Dendritic cell treated with granulocyte-macrophage colony-stimulating factor and Interleukin-4, amounts not matched to agents 40 ng/mL and 50 ng/mL, for 4 days (primary cell): ENCODE data around the gene GFAP.

ENCODE experiments used
- H3K27ac Mint-ChIP-seq: one replicate; pipeline ENCODE4 v1.8.0; 2022; ENCODE audit warnings: mild to moderate bottlenecking, mixed read lengths
- H3K27me3 Mint-ChIP-seq: one replicate; pipeline ENCODE4 v1.8.0; 2022; ENCODE audit warnings: mild to moderate bottlenecking, mixed read lengths
- H3K36me3 Mint-ChIP-seq: one replicate; pipeline ENCODE4 v1.8.0; 2022; ENCODE audit warnings: low read depth, mixed read lengths
- H3K4me1 Mint-ChIP-seq: one replicate; pipeline ENCODE4 v1.8.0; 2022; ENCODE audit warnings: low read depth, mixed read lengths
- H3K4me3 Mint-ChIP-seq: one replicate; pipeline ENCODE4 v1.8.0; 2022; ENCODE audit warnings: mild to moderate bottlenecking, moderate library complexity, mixed read lengths
- H3K9me3 Mint-ChIP-seq: one replicate; pipeline ENCODE4 v1.8.0; 2022; ENCODE audit warnings: mixed read lengths
- intact Hi-C: fragments of 100-400 bp; cut with micrococcal nuclease; formaldehyde crosslinking; loops from one replicate; pipeline ENCODE4 v1.15.0; 2022

GFAP gene

GRCh38 chr17:44905006-44906000 lies 10.0 kb downstream of the GFAP start:
- peak overlapping the region; percentile 14 for H3K27ac Mint-ChIP-seq
- intact Hi-C loops: no loop called here

DNA sequence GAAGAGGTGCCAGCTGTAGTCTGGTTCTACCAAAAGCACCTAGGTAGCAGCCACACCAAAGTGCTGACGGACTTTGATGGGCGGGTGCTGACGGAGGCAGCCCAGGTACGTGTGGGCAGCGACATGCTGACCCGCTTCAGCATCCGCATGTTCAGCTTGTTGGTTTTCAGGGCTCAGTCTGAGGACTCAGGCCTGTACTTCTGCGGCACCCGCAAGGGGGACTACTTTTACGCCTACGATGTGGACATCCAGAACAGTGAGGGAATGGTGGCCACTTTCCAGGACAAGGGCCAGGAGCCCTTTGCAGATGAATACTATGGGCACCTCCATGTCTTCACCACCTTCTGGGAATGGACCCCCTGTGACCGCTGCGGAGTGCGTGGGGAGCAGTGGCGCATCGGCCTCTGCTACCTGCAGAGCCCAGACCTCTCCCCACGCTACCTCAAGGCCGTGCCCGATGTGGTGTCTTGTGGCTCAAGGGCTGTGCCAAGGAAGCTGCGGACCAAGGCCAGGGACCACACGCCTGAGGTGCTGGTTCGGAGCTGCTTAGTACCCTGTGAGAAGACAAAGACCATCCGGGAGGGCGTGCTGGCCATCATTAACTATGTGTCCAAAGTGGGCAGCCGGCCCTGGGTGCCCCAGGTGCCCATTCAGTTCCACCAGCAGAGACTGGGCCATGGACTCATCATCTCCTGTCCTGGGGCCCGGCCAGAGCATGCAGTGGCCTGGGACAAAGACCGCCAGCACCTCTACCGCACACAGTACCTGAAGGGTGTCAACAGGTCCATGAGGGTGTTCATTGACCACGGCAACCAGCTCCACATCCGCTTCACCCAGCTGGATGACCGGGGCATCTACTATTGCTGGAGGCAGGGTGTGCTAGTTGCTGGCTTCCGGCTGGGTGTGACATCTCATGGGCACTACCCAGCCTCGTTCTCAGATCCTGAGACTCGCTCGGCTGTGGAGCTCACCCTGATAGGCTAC lies 11.0 kb downstream of the GFAP start:
- no peaks in the 10 kb centered on the region for H3K27me3 Mint-ChIP-seq
- peaks cover 6% of the 10 kb centered on the region for H3K36me3 Mint-ChIP-seq
- peaks cover 55% of the 10 kb centered on the region for H3K4me1 Mint-ChIP-seq
- intact Hi-C loops: no loop called here
- no peak overlapping the region for H3K4me3 Mint-ChIP-seq
- H3K27ac Mint-ChIP-seq: no peak overlapping the region
- H3K9me3 Mint-ChIP-seq: no peaks in the 10 kb centered on the region

More at GRCh38 chr17:44905006-44906000, 10.0 kb downstream of the GFAP start:
- peaks cover 51% of the 10 kb centered on the region for H3K4me1 Mint-ChIP-seq
- H3K36me3 Mint-ChIP-seq: no peaks in the 10 kb centered on the region
- H3K9me3 Mint-ChIP-seq: no peaks in the 10 kb centered on the region
- H3K4me3 Mint-ChIP-seq: no peak overlapping the region
- H3K27me3 Mint-ChIP-seq: no peaks in the 10 kb centered on the region

- intact Hi-C loops: no loop called here
- no peak overlapping the region for H3K27ac Mint-ChIP-seq
Measured at GRCh38 chr17:44903012-44903685, 12.2 kb downstream of the GFAP start.

DNA sequence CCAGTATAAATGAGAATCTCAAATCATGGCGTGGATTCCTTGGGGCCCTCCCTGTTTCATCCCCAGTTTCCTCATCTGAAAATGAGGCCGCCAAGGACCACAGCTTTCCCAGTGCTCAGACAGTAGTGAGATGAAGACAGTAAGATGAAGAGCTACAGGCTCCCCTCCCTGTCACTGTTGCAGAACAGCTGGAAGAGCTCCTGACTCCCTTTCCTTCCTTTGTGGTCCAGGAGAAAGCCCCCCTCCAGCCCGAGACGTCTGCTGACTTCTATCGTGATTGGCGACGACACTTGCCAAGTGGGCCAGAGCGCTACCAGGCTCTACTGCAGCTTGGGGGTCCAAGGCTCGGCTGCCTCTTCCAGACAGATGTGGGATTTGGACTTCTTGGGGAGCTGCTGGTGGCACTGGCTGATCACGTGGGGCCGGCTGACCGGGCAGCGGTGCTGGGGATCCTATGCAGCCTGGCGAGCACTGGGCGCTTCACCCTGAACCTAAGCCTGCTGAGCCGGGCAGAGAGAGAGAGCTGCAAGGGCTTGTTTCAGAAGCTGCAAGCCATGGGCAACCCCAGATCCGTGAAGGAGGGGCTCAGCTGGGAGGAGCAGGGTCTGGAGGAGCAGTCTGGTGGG lies 13.1 kb downstream of the GFAP start:
- intact Hi-C loops: no loop called here
- H3K4me3 Mint-ChIP-seq: no peak overlapping the region
- peaks cover 57% of the 10 kb centered on the region for H3K4me1 Mint-ChIP-seq
- H3K9me3 Mint-ChIP-seq: no peaks in the 10 kb centered on the region
- no peaks in the 10 kb centered on the region for H3K27me3 Mint-ChIP-seq
- H3K36me3 Mint-ChIP-seq: peaks cover 15% of the 10 kb centered on the region
- H3K27ac Mint-ChIP-seq: no peak overlapping the region

More at GRCh38 chr17:44903012-44903685, 12.2 kb downstream of the GFAP start:
- Mint-ChIP-seq H3K9me3 (no peaks in the 10 kb centered on the region), H3K4me1 (peaks cover 56% of the 10 kb centered on the region), H3K27me3 (no peaks in the 10 kb centered on the region), H3K4me3 (no peak overlapping the region), H3K36me3 (peaks cover 15% of the 10 kb centered on the region)

DNA sequence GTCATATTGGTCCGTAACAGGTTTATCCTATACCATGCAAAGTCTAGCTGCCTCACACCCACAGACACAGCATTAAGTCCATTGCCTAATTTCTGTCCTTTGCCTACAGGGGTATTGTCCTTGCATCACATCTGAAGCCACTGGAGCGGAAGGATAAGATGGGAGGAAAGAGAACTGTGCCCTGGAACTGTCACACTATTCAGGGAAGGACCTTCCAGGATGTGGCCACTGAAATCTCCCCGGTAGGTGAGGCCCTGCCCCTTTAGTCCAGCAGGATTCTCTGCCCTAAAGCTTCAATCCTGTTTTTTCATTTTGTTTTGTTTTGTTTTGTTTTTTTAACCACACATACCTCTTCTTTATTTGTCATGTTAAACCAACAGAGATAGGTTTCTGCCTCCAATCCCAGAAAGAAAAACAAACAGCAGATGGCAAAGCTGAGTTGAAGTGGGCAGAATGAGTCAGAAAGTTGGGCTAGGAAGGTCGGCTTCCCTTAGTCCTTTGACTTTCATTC lies 13.8 kb downstream of the GFAP start:
- no peak overlapping the region for H3K27ac Mint-ChIP-seq
- H3K4me3 Mint-ChIP-seq: no peak overlapping the region
- peaks cover 56% of the 10 kb centered on the region for H3K4me1 Mint-ChIP-seq
- intact Hi-C loops: no loop called here
- no peaks in the 10 kb centered on the region for H3K9me3 Mint-ChIP-seq
- peaks cover 20% of the 10 kb centered on the region for H3K36me3 Mint-ChIP-seq
- H3K27me3 Mint-ChIP-seq: no peaks in the 10 kb centered on the region

GRCh38 chr17:44900894-44901293 lies 14.4 kb downstream of the GFAP start:
- Mint-ChIP-seq H3K36me3 (peaks cover 26% of the 10 kb centered on the region), H3K27ac (no peak overlapping the region), H3K9me3 (no peaks in the 10 kb centered on the region), H3K4me1 (peaks cover 54% of the 10 kb centered on the region), H3K4me3 (no peak overlapping the region), H3K27me3 (no peaks in the 10 kb centered on the region)
- intact Hi-C loops: no loop called here

GRCh38 chr17:44899074-44899782 lies 16.1 kb downstream of the GFAP start, which contains the start of gene EFTUD2:
Gene EFTUD2, minus strand, starts transcription at chr17:44899445. Its CDS starts 4,924 bp downstream, at chr17:44894521.
- peak within 1 kb of the TSS; percentile 97 for H3K27ac Mint-ChIP-seq
- H3K4me3 Mint-ChIP-seq: peak within 1 kb of the TSS; percentile 86
- H3K9me3 Mint-ChIP-seq: no peaks in the 10 kb centered on the region
- H3K36me3 Mint-ChIP-seq: peaks cover 43% of the 10 kb centered on the region
- no peaks in the 10 kb centered on the region for H3K27me3 Mint-ChIP-seq
- H3K4me1 Mint-ChIP-seq: peaks cover 51% of the 10 kb centered on the region
- intact Hi-C loops: loop anchor here (1.0 kb wide), 1 partner anchor 48 kb away; the partner anchor contains the start of gene KIF18B

- intact Hi-C loops: loop anchor here (1.0 kb wide), 1 partner anchor 49 kb away; the partner anchor contains the start of gene KIF18B
- Mint-ChIP-seq H3K36me3 (peaks cover 48% of the 10 kb centered on the region), H3K9me3 (no peaks in the 10 kb centered on the region), H3K27ac (peak overlapping the region; percentile 97), H3K4me3 (peak overlapping the region; percentile 86), H3K4me1 (peaks cover 51% of the 10 kb centered on the region), H3K27me3 (no peaks in the 10 kb centered on the region)
Measured at GRCh38 chr17:44898768-44899073, 16.6 kb downstream of the GFAP start.

DNA sequence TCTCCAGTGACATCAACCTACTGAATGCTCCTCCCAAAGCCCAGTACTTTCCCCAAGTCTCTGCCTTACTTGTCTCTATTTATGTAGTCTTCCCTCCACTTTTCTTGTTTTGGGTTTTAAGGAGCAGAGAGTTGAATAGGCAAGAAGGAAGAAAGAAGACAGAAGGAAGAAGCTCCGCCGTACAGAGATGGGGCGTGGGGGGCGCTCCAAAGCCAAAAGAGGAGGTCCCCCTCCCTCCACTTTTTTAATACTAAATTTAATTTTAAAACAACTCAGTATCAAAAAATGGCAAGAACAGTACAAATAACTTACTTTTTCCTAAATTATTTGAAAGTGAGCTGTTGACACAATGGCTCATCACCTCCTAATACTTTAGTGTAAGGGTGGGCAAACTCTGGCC lies 20.7 kb downstream of the GFAP start:
- Mint-ChIP-seq H3K4me3 (no peak overlapping the region), H3K27me3 (no peaks in the 10 kb centered on the region), H3K27ac (no peak overlapping the region), H3K9me3 (no peaks in the 10 kb centered on the region), H3K36me3 (peaks cover 69% of the 10 kb centered on the region), H3K4me1 (peaks cover 28% of the 10 kb centered on the region)
- intact Hi-C loops: no loop called here

GRCh38 chr17:44892250-44892649 lies 23.1 kb downstream of the GFAP start:
- Mint-ChIP-seq H3K27ac (no peak overlapping the region), H3K9me3 (no peaks in the 10 kb centered on the region)
- intact Hi-C loops: no loop called here

GRCh38 chr17:44889003-44889402 lies 26.3 kb downstream of the GFAP start:
- Mint-ChIP-seq H3K36me3 (peaks cover 58% of the 10 kb centered on the region), H3K4me1 (peaks cover 4% of the 10 kb centered on the region), H3K4me3 (no peak overlapping the region), H3K27me3 (no peaks in the 10 kb centered on the region), H3K27ac (no peak overlapping the region), H3K9me3 (no peaks in the 10 kb centered on the region)
- intact Hi-C loops: no loop called here

More at GRCh38 chr17:44892250-44892649, 23.1 kb downstream of the GFAP start:
- Mint-ChIP-seq H3K36me3 (peaks cover 57% of the 10 kb centered on the region), H3K4me1 (peaks cover 20% of the 10 kb centered on the region), H3K27me3 (no peaks in the 10 kb centered on the region), H3K4me3 (no peak overlapping the region)
